Vagina (tissue), 2 donors: ENCODE data around the gene SLC35B2. TPM values are rescaled to one million over a fixed set of nuclear protein-coding genes. Genes with fewer than 3 reads are reported as not detected.
A peak's percentile ranks its signal among the peaks of the same experiment; 100 is the strongest.

Source experiments
- DNase-seq, 2 donors: peaks; one replicate each; pipeline ENCODE4 v3.0.0-alpha.2; 2017; ENCODE audit errors: extremely low spot score in 2 of 2
- H3K27ac ChIP-seq: fragments of 200-600 bp; sonication (generic); one replicate; pipeline ENCODE4 v1.5.1; 2019
- H3K27me3 ChIP-seq: fragments of 200-600 bp; sonication (generic); one replicate; pipeline ENCODE4 v1.5.1; 2019
- H3K36me3 ChIP-seq, 2 donors: fragments of 200-600 bp; sonication (generic); one replicate each; pipeline ENCODE4 v1.5.1; 2017 to 2019
- H3K4me1 ChIP-seq: fragments of 200-600 bp; sonication (generic); one replicate; pipeline ENCODE4 v1.5.1; 2019
- H3K4me3 ChIP-seq, 2 donors: fragments of 200-600 bp; sonication (generic); 1 replicate in 1 of 2; 2 replicates in 1 of 2; pipeline ENCODE4 v1.5.1; 2016 to 2019
- H3K9me3 ChIP-seq: fragments of 200-600 bp; sonication (generic); one replicate; pipeline ENCODE4 v1.5.1; 2019
- POLR2A ChIP-seq, 2 donors: fragments of 450-650 bp; IDR thresholded peaks; one replicate each; pipeline ENCODE4 v1.6.1; 2017; ENCODE audit warnings: antibody characterized with exemption in 2 of 2, mild to moderate bottlenecking in 2 of 2, moderate library complexity in 2 of 2
- POLR2AphosphoS5 ChIP-seq, 2 donors: sonication (generic); formaldehyde crosslinking; IDR thresholded peaks; one replicate each; pipeline ENCODE4 v1.9.0; 2017; ENCODE audit warnings: antibody characterized with exemption in 2 of 2, mild to moderate bottlenecking in 2 of 2, low read depth in 1 of 2; ENCODE audit not compliant: insufficient read depth in 1 of 2
- intact Hi-C: fragments of 100-400 bp; cut with DNase I; formaldehyde crosslinking; loops from one replicate; pipeline ENCODE4 v1.15.1; 2023
- total RNA-seq: library from RNA; depleted of rRNA; stranded (reverse); fragments of >200 nt; gene quantifications from one replicate; pipeline ENCODE4 v1.2.3, GENCODE V29; 2016
- TF ChIP-seq, protein P1 (sequence below), 3 experiments: fragments of 450-650 bp in 2 of 3; fragments of 200-600 bp in 1 of 3; sonication (generic) in 1 of 3; IDR thresholded peaks; one replicate each; pipeline ENCODE4 v1.5.1; 2017 to 2019; ENCODE audit warnings: antibody characterized with exemption in 3 of 3, mild to moderate bottlenecking in 2 of 3, moderate library complexity in 2 of 3

The SLC35B2 gene
- total RNA-seq, 1 donor from 2014 or later, result 19.6 TPM

DNA sequence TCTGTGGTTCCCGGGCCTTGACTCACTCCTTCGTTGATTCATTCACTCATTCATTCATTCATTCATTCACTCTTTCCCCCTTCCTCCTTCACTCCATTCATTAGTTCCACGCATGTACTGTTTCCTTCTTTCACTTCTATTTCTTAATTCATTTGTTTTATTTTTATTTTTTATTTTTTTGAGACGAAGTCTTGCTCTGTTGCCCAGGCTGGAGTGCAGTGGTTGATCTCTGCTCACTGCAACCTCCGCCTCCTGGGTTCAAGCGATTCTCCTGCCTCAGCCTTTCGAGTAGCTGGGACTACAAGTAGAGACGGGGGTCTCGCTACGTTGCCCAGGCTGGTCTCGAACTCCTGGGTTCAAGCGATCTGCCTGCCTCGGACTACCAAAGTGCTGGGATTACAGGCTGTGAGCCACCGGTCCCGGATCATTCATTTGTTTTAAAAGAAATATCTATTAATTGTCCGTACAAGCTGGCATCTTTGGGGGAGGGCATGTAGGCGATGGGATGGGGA lies 8.4 kb upstream of the SLC35B2 start:
- DNase-seq, result no peak
- Histone ChIP-seq H3K27me3 (peaks cover 4% of the 10 kb centered on the region), H3K4me1 (peaks cover 33% of the 10 kb centered on the region), H3K36me3 (no peaks in the 10 kb centered on the region), H3K27ac (no peak overlapping the region), H3K9me3 (no peaks in the 10 kb centered on the region), H3K4me3 (peak overlapping the region; percentile 77 to 88)
- TF ChIP-seq, protein P1, sequence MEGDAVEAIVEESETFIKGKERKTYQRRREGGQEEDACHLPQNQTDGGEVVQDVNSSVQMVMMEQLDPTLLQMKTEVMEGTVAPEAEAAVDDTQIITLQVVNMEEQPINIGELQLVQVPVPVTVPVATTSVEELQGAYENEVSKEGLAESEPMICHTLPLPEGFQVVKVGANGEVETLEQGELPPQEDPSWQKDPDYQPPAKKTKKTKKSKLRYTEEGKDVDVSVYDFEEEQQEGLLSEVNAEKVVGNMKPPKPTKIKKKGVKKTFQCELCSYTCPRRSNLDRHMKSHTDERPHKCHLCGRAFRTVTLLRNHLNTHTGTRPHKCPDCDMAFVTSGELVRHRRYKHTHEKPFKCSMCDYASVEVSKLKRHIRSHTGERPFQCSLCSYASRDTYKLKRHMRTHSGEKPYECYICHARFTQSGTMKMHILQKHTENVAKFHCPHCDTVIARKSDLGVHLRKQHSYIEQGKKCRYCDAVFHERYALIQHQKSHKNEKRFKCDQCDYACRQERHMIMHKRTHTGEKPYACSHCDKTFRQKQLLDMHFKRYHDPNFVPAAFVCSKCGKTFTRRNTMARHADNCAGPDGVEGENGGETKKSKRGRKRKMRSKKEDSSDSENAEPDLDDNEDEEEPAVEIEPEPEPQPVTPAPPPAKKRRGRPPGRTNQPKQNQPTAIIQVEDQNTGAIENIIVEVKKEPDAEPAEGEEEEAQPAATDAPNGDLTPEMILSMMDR (IDR thresholded peaks at IDR 0.05), result peak in 1 of 3 experiments; percentile 1
- TF ChIP-seq POLR2AphosphoS5 (IDR thresholded peaks at IDR 0.05; ENCODE audit: insufficient read depth in 1 of 2, low read depth in 1 of 2), result no peak
- intact Hi-C loops, result no loop called here

DNA sequence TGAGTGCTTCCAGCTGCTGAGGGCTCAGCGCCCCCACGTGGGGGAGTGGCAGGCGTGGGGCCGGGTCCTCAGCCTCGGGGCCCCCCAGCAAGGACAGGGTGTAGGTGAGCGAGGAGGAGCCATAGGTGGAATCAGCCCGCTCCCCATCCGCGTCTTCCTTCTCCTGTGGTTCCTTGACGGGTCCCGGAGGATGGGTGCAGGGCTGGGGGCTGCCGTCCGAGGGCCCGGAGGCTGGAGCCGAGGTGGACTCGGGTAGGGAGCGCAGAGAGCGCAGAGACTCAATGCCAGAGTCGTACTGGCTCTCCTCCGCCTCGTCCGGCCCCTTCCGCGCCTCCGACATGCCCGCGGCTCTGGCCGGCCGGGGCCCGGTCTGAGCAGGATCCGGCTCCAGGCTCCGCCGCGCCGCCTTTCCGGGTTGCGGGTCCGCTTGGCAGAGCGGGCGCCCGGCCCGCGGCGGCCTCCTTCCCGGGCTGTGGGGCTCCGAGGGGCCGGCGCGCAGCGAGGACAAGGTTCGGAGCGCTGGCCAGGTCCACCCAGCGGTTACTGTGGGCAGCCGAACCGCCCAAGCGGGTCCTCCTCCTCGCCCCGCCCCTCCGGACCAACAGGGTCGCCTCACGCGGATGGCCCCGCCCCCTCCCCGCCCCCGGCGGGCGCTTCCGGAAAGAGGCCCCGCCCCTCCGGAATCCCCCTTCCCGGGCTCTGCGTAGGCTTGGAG lies 7.8 kb upstream of the SLC35B2 start, which contains the start of gene NFKBIE:
Gene NFKBIE (minus strand): TSS at position 545 of the 715 bp plus-strand sequence. CDS start 205 bp downstream, at position 340.
- H3K27ac ChIP-seq, result peak within 1 kb of the TSS; percentile 89
- TF ChIP-seq, protein P1 (IDR thresholded peaks at IDR 0.05), result peak in 1 of 3 experiments; percentile 30
- peak; percentile 66 to 74 for TF ChIP-seq POLR2AphosphoS5 (IDR thresholded peaks at IDR 0.05; ENCODE audit: insufficient read depth in 1 of 2, low read depth in 1 of 2)
- peak in 1 of 2 donors; percentile 73 for TF ChIP-seq POLR2A (IDR thresholded peaks at IDR 0.05)
- H3K36me3 ChIP-seq, result no peaks in the 10 kb centered on the region
- peaks cover 33% of the 10 kb centered on the region for H3K4me1 ChIP-seq
- intact Hi-C loops, result no loop called here
- peaks cover 1% of the 10 kb centered on the region for H3K27me3 ChIP-seq
- no peak for DNase-seq
- H3K9me3 ChIP-seq, result no peaks in the 10 kb centered on the region
- peak within 1 kb of the TSS; percentile 77 to 88 for H3K4me3 ChIP-seq

DNA sequence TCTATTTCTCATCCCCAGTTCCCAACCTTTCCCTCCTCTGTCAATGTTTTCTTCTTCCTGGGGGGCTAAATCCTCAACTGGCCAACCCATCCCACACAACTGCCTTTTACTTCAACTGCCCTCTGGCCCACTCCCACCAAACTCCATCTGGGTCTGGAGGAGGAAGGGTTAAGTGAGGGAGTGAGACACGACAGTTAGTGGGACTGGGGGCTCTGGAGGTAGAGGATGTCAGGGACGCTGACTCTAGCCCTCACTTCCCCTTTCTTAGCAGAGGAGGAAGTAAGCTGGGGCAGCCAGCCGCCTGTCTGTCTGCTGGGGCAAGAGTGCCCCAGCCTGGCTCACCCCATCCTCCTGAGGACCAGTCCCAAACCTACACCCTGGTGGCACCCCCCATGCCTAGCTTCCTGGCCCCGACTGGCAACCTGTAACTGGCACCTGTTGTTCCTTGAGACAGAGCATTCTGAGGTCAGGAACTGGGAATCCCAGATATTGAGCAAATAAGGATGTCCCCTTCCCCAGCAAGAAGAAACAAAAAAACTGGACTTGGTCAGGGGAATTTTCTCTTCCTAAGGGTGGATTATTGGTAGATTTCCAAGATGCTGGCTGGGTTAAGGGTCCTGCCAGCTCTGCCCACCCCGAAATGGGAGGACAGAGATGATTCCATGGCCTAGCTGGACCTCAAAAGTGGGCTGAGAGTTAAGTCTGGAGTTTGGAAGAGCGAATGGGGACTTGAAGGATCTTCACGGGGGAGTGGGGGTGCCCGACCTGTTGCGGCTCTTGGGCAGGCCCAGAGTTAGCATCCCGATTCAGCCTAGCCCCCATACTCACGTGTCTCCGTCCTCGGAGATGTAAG lies 7.1 kb upstream of the SLC35B2 start:
- Histone ChIP-seq H3K27me3 (no peaks in the 10 kb centered on the region), H3K9me3 (no peaks in the 10 kb centered on the region), H3K4me3 (peak overlapping the region; percentile 77 to 88), H3K4me1 (peaks cover 33% of the 10 kb centered on the region), H3K27ac (peak overlapping the region; percentile 89), H3K36me3 (no peaks in the 10 kb centered on the region)
- intact Hi-C loops, result no loop called here
- TF ChIP-seq POLR2AphosphoS5 (IDR thresholded peaks at IDR 0.05; ENCODE audit: insufficient read depth in 1 of 2, low read depth in 1 of 2) (no peak), POLR2A (IDR thresholded peaks at IDR 0.05) (no peak)
- TF ChIP-seq, protein P1 (IDR thresholded peaks at IDR 0.05), result no peak
- no peak for DNase-seq

DNA sequence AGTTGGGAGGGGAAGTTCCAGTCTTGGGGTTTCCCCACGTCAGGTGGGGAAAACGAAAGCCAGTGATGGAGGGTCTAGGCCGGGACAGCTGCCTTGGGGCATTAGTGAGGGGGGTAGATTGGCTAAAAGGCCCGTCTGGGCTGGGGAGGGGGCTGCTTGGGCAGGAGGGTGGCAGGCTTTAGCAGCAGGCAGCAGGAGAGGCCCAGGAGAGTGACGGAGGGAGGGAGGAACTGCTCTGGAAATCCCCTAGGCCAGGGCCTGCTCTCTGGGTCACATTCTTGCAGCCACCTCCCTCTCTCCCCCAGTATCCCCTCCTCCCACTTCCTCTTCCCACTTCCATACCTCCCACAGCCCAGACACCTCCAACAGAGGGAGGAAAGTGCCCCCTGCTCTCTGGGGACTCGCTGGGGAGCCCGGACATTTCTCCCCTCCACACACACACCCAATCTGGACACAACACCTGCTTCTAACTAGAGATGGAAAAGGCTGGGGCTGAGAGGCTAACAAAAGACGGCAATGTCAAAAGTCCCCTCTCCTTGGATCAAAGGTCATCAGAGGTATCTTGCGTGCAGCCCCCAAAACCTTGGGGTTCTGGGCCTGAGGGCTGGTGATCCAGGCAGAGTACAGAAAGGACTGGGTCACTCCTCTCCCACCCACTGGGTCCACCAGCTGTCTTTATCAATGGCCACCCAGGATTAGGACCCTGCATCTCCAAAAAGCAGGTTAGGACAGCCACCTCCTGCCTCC lies 6.2 kb upstream of the SLC35B2 start:
- no peak for TF ChIP-seq POLR2A (IDR thresholded peaks at IDR 0.05)
- TF ChIP-seq, protein P1 (IDR thresholded peaks at IDR 0.05), result no peak
- TF ChIP-seq POLR2AphosphoS5 (IDR thresholded peaks at IDR 0.05; ENCODE audit: insufficient read depth in 1 of 2, low read depth in 1 of 2), result no peak
- Histone ChIP-seq H3K4me1 (peaks cover 33% of the 10 kb centered on the region), H3K27me3 (no peaks in the 10 kb centered on the region), H3K9me3 (no peaks in the 10 kb centered on the region), H3K36me3 (no peaks in the 10 kb centered on the region), H3K4me3 (peak overlapping the region; percentile 77 to 88), H3K27ac (peak overlapping the region; percentile 46)
- no peak for DNase-seq
- intact Hi-C loops, result no loop called here
